Lower leg skin (tissue), 4 donors: Measurements from ENCODE around the gene TDRKH. TPM values are rescaled to one million over a fixed set of nuclear protein-coding genes. Genes with fewer than 3 reads are reported as not detected.
A peak's percentile ranks its signal among the peaks of the same experiment; 100 is the strongest.

Source experiments
- DNase-seq, 2 donors: peaks; one replicate each; pipeline ENCODE4 v3.0.0-alpha.2; 2019; ENCODE audit warnings: low spot score in 2 of 2
- H3K4me3 ChIP-seq: fragments of 200-600 bp; sonication (generic); 2 replicates; pipeline ENCODE4 v1.5.1; 2017; ENCODE audit warnings: mild to moderate bottlenecking, low read depth; ENCODE audit not compliant: poor library complexity, severe bottlenecking
- CTCF ChIP-seq, 3 donors: fragments of 450-650 bp; IDR thresholded peaks; one replicate each; pipeline ENCODE4 v1.5.1; 2016; ENCODE audit warnings: antibody characterized with exemption in 3 of 3, mild to moderate bottlenecking in 3 of 3, moderate library complexity in 2 of 3
- POLR2A ChIP-seq, 2 donors: fragments of 450-650 bp; IDR thresholded peaks; one replicate each; pipeline ENCODE4 v1.6.1; 2016 to 2017; ENCODE audit warnings: antibody characterized with exemption in 2 of 2, mild to moderate bottlenecking in 1 of 2, moderate library complexity in 1 of 2
- WGBS, 2 donors: methylation state at CpG; one replicate each; pipeline ENCODE4 v1.1.5; 2018; 5-methylcytosine and 5-hydroxymethylcytosine counted together
- intact Hi-C: fragments of 100-400 bp; cut with DNase I; formaldehyde crosslinking; loops from one replicate; pipeline ENCODE4 v1.15.0; 2023; ENCODE audit warnings: low total_unique reads
- total RNA-seq, 4 donors: library from RNA; depleted of rRNA; stranded (reverse); fragments of >200 nt; gene quantifications; one replicate each; pipeline ENCODE4 v1.1.0, GENCODE V29; 2016

TDRKH gene
- total RNA-seq, 4 donors from 2014 or later = 2.1 to 3.0 (median 2.6) TPM

GRCh38 chr1:151801310-151801820 is 11.1 kb upstream of the TDRKH start:
- intact Hi-C loops = no loop called here
- no peak for DNase-seq
- H3K4me3 ChIP-seq = no peak overlapping the region

GRCh38 chr1:151800830-151801229 is 10.5 kb upstream of the TDRKH start:
- WGBS, 2 donors = 64 to 67% methylated on average over 8 of the region's 8 CpGs
- intact Hi-C loops = no loop called here
- no peak overlapping the region for H3K4me3 ChIP-seq
- TF ChIP-seq POLR2A (IDR thresholded peaks at IDR 0.05) (no peak), CTCF (IDR thresholded peaks at IDR 0.05) (no peak)
- DNase-seq = no peak

More at GRCh38 chr1:151801310-151801820, 11.1 kb upstream of the TDRKH start:
- no peak for TF ChIP-seq CTCF (IDR thresholded peaks at IDR 0.05)
- no peak for TF ChIP-seq POLR2A (IDR thresholded peaks at IDR 0.05)
- WGBS, 2 donors = 86 to 87% methylated on average over 10 to 12 of the region's 12 CpGs

GRCh38 chr1:151799179-151800022 is 9.1 kb upstream of the TDRKH start:
- DNase-seq = no peak
- intact Hi-C loops = no loop called here
- TF ChIP-seq CTCF (IDR thresholded peaks at IDR 0.05) (no peak), POLR2A (IDR thresholded peaks at IDR 0.05) (no peak)
- WGBS, 2 donors = 37 to 51% methylated on average over 9 of the region's 9 CpGs
- H3K4me3 ChIP-seq = no peak overlapping the region

- WGBS, 2 donors = 90% methylated on average over 5 of the region's 5 CpGs
Measured at GRCh38 chr1:151798571-151798970, 8.3 kb upstream of the TDRKH start.

GRCh38 chr1:151790940-151791651 is 796 bp upstream of the TDRKH start:
- intact Hi-C loops = no loop called here
- peak overlapping the region; percentile 48 for H3K4me3 ChIP-seq
- no peak for DNase-seq
- WGBS, 2 donors = 1 to 2% methylated on average over 52 of the region's 52 CpGs
- no peak for TF ChIP-seq POLR2A (IDR thresholded peaks at IDR 0.05)
- no peak for TF ChIP-seq CTCF (IDR thresholded peaks at IDR 0.05)

More at GRCh38 chr1:151798571-151798970, 8.3 kb upstream of the TDRKH start:
- intact Hi-C loops = no loop called here
- TF ChIP-seq CTCF (IDR thresholded peaks at IDR 0.05) (no peak), POLR2A (IDR thresholded peaks at IDR 0.05) (no peak)
- H3K4me3 ChIP-seq = no peak overlapping the region
- no peak for DNase-seq
